Breast epithelium (tissue), 4 donors: ENCODE results near the gene NEK8. TPM values are rescaled to one million over a fixed set of nuclear protein-coding genes. Genes with fewer than 3 reads are reported as not detected.

Experiments used
- DNase-seq, 2 donors: peaks; one replicate each; pipeline ENCODE4 v3.0.0-alpha.2; 2019; ENCODE audit warnings: low spot score in 2 of 2
- H3K27ac ChIP-seq, 2 donors: fragments of 200-600 bp; sonication (generic) in 1 of 2; one replicate each; pipeline ENCODE4 v1.5.1; 2016 to 2019; ENCODE audit warnings: mild to moderate bottlenecking in 1 of 2
- H3K27me3 ChIP-seq, 2 donors: fragments of 200-600 bp; sonication (generic) in 1 of 2; one replicate each; pipeline versions ENCODE4 v1.5.1 to v1.6.0; 2017 to 2019; ENCODE audit warnings: control low read depth in 1 of 2, mild to moderate bottlenecking in 1 of 2
- H3K36me3 ChIP-seq: fragments of 200-600 bp; one replicate; pipeline ENCODE4 v1.5.1; 2019
- H3K4me1 ChIP-seq, 2 donors: fragments of 200-600 bp; sonication (generic); one replicate each; pipeline ENCODE4 v1.5.1; 2016 to 2019; ENCODE audit warnings: control low read depth in 1 of 2
- H3K4me3 ChIP-seq, 3 donors: fragments of 200-600 bp; sonication (generic); 1 replicate in 2 of 3; 2 replicates in 1 of 3; pipeline ENCODE4 v1.5.1; 2016 to 2019; ENCODE audit warnings: mild to moderate bottlenecking in 3 of 3, moderate library complexity in 2 of 3
- H3K9me3 ChIP-seq, 2 donors: fragments of 200-600 bp; sonication (generic) in 1 of 2; one replicate each; pipeline ENCODE4 v1.5.1; 2016 to 2019; ENCODE audit warnings: control low read depth in 1 of 2
- POLR2A ChIP-seq: fragments of 450-650 bp; IDR thresholded peaks from one replicate; pipeline ENCODE4 v1.6.1; 2016; ENCODE audit warnings: antibody characterized with exemption, mild to moderate bottlenecking, moderate library complexity
- POLR2AphosphoS5 ChIP-seq, 3 donors: sonication (generic); formaldehyde crosslinking; IDR thresholded peaks; one replicate each; pipeline ENCODE4 v1.6.1; 2017; ENCODE audit warnings: antibody characterized with exemption in 3 of 3
- intact Hi-C: fragments of 100-400 bp; cut with DNase I; formaldehyde crosslinking; loops from one replicate; pipeline ENCODE4 v1.15.1; 2023; ENCODE audit warnings: low total_unique reads
- total RNA-seq, 3 donors: library from RNA; depleted of rRNA; stranded (reverse); fragments of >200 nt; gene quantifications; one replicate each; pipeline ENCODE4 v1.1.0, GENCODE V29; 2016
- TF ChIP-seq, protein P1 (sequence below), 3 donors: fragments of 450-650 bp; IDR thresholded peaks; one replicate each; pipeline ENCODE4 v1.5.1; 2016 to 2017; ENCODE audit warnings: antibody characterized with exemption in 3 of 3, mild to moderate bottlenecking in 3 of 3, moderate library complexity in 3 of 3

The NEK8 gene
- total RNA-seq, 3 donors from 2014 or later = 2.9 to 5.3 (median 2.9) TPM

DNA sequence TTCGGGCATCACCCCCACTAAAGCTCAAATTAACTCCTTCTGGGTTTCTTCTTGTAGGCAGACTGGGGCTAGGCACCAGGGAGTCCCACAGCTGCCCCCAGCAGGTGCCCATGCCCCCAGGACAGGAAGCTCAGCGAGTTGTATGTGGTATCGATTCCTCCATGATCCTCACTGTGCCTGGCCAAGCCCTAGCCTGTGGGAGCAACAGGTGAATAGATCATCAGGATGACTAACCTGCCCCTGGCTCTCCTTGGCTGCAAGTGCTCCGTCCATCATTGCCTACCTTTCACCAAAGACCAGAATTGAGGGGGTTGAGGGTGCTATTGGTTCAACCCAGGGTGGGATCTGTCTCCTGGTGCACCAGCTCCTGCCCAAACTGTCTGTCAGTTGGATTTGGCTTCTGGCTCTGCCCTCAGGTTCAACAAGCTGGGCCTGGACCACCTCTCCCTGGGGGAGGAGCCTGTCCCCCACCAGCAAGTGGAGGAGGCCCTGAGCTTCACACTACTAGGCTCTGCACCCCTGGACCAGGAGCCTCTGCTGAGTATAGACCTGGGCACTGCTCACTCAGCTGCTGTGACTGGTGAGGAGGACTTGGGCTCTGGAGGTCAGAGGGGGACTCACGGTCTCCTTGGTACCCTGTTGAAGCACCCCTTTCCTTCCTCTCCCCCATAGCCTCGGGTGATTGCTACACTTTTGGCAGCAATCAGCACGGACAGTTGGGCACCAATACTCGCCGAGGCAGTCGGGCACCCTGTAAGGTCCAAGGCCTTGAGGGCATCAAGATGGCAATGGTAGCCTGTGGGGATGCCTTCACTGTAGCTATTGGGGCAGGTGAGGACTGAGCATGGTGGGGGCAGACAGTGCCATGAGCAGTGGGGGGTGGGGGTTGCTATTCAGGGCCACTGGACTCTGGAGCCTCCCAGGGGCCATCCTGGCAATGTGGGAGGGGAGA is 12.1 kb downstream of the NEK8 start:
- no peak for TF ChIP-seq POLR2A
- TF ChIP-seq, protein P1, sequence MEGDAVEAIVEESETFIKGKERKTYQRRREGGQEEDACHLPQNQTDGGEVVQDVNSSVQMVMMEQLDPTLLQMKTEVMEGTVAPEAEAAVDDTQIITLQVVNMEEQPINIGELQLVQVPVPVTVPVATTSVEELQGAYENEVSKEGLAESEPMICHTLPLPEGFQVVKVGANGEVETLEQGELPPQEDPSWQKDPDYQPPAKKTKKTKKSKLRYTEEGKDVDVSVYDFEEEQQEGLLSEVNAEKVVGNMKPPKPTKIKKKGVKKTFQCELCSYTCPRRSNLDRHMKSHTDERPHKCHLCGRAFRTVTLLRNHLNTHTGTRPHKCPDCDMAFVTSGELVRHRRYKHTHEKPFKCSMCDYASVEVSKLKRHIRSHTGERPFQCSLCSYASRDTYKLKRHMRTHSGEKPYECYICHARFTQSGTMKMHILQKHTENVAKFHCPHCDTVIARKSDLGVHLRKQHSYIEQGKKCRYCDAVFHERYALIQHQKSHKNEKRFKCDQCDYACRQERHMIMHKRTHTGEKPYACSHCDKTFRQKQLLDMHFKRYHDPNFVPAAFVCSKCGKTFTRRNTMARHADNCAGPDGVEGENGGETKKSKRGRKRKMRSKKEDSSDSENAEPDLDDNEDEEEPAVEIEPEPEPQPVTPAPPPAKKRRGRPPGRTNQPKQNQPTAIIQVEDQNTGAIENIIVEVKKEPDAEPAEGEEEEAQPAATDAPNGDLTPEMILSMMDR (IDR thresholded peaks at IDR 0.05) = no peak
- TF ChIP-seq POLR2AphosphoS5 (IDR thresholded peaks at IDR 0.05) = no peak
- Histone ChIP-seq H3K27me3 (no peaks in the 10 kb centered on the region), H3K36me3 (no peaks in the 10 kb centered on the region), H3K4me1 (no peaks in the 10 kb centered on the region), H3K27ac (peak overlapping the region in 1 of 2 donors; percentile 100), H3K9me3 (no peaks in the 10 kb centered on the region), H3K4me3 (no peak overlapping the region)
- intact Hi-C loops = loop anchor here (10.0 kb wide), 1 partner anchor 164 kb away; the partner anchor contains the start of gene DHRS13
- no peak for DNase-seq

DNA sequence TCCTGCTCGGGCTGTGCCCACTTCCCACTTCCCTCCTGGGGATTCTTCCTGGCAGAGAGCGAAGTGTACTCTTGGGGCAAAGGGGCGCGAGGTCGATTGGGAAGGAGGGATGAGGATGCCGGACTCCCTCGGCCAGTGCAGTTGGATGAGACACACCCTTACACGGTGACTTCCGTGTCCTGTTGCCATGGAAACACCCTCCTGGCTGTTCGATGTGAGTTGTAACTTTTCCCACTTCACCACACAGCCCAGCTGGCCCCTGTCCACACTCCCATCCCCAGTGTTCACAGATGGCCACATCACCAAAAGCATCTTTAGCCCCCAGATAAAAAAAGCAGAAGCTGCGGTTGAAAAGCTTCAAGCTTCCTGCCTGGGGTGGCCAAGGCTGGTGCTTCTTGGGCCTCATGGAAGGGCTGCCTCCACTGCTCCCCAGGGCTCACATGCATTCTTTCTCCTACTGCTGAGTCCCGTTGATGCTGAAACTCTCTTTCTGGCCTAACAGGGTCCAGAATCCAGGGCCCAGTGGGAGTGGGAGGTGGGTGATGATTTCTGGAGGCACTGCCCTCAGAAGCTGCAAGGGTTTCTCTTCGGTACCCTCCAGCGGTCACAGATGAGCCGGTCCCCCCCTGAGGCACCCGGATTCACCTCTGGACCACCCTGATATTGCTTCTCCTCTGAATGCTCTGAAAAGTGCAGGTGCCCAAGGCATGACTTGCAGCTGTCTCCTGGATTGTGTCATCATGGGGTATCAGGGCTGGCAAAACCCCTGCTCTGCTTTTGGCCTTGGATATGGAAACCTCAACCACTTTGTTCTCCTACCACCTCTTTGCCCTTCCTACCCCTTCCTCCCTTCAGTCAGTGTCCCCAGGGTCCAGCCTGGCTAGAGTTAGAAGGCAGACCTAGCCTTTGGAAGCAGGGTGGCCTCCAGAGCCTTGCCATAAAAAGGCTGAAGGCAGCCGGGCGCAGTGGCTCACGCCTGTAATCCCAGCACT is 13.1 kb downstream of the NEK8 start:
- Histone ChIP-seq H3K4me3 (no peak overlapping the region), H3K36me3 (no peaks in the 10 kb centered on the region), H3K27ac (peak overlapping the region; percentile 99 to 100), H3K27me3 (no peaks in the 10 kb centered on the region), H3K9me3 (no peaks in the 10 kb centered on the region), H3K4me1 (peaks cover 0 to 5% of the 10 kb centered on the region in 2 donors)
- DNase-seq = no peak
- intact Hi-C loops = loop anchor here (10.0 kb wide), 1 partner anchor 163 kb away; the partner anchor contains the start of gene DHRS13
- TF ChIP-seq, protein P1 (IDR thresholded peaks at IDR 0.05) = no peak
- TF ChIP-seq POLR2AphosphoS5 (IDR thresholded peaks at IDR 0.05) = no peak
- TF ChIP-seq POLR2A = no peak

DNA sequence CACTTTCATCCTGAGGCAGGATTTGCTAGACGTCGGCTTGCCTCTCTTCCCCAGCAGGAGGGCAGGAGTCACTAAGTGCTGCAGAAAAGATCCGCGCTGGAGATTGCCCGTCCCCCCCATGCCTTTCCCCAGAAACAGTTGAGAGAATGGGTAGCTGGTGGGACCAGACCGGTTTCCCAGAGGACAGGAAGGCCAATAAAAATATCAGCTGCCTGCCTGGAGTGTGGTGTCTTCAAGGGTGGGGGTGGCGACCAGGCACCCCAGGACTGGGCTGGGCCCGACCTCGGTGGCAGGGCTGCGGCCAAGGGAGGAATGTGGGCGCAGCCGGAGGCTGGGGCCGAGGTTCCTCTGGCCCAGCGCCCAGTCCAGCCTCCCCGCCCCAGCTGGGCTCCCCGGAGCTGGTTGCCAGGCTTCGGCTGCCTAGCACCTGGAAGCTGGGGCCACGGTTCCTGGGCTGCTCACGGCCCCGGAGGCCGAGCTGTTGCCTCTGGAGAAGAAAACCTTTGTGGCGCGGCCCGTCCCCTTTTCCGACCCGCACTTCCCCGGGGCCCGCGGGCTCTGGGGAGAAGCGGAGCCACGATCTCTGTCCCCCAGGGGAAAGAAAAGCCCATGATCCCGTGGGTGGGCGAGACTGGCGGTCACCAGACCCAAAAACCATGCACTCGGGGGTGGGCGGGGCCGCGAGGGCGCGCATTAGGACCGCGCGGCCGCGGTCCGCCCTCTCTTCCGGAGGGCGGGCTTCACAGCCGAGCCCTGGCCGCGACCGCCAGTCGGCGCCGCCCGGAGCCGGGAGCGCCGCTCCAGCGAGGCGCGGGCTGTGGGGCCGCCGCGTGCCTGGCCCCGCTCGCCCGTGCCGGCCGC is 14.9 kb downstream of the NEK8 start, which contains the start of gene TRAF4:
TSS of gene TRAF4 (plus strand) at position 769 of the 861 bp plus-strand sequence. CDS start 102 bp downstream, outside the sequence.
- DNase-seq = peak; percentile 77 to 81
- intact Hi-C loops = loop anchor here (10.0 kb wide), 1 partner anchor 161 kb away; the partner anchor contains the start of gene DHRS13
- Histone ChIP-seq H3K36me3 (no peaks in the 10 kb centered on the region), H3K4me3 (peak within 1 kb of the TSS; percentile 55 to 99 (median 90)), H3K27me3 (no peaks in the 10 kb centered on the region), H3K9me3 (no peaks in the 10 kb centered on the region), H3K27ac (peak within 1 kb of the TSS; percentile 99 to 100), H3K4me1 (peaks cover 10 to 12% of the 10 kb centered on the region in 2 donors)
- TF ChIP-seq, protein P1 (IDR thresholded peaks at IDR 0.05) = peak in 2 of 3 donors; percentile 25 to 41
- peak in 1 of 3 donors; percentile 64 for TF ChIP-seq POLR2AphosphoS5 (IDR thresholded peaks at IDR 0.05)
- peak; percentile 44 for TF ChIP-seq POLR2A
